IMR-90 (cell line): ENCODE measurements around the gene ZNF385B. TPM values are rescaled to one million over a fixed set of nuclear protein-coding genes. Genes with fewer than 3 reads are reported as not detected.

Experiments used
- ATAC-seq: fragments of 200-7000 bp; cut with Tn5 transposase; 2 replicates; pipeline ENCODE4 v1.9.1; 2020; ENCODE audit warnings: low read depth, mild to moderate bottlenecking, moderate library complexity
- BruUV-seq: library from RNA; stranded (reverse); fragments of 400-500 nt; replicated peaks from 2 replicates; lab custom pipeline; 2021; lab: Mats Ljungman, UMichigan
- CTCF ChIA-PET: fragments of 300-600 bp; formaldehyde crosslinking; extraction: SDS; loops from one replicate; lab custom pipeline; 2021; ENCODE audit warnings: antibody characterized with exemption; lab: Yijun Ruan, JAX
- POLR2A ChIA-PET: fragments of 300-600 bp; sonication (Branson Sonifier 250); formaldehyde crosslinking; loops from one replicate; lab custom pipeline; 2022; ENCODE audit warnings: antibody characterized with exemption; ENCODE audit not compliant: unreplicated experiment; lab: Charles Lee
- DNase-seq: peaks from one replicate; pipeline ENCODE4 v3.0.0; 2013
- H2AFZ ChIP-seq: replicated peaks from 2 replicates; pipeline ENCODE3; 2013; ENCODE audit warnings: low read length, mild to moderate bottlenecking; ENCODE audit not compliant: poor library complexity
- H2AK5ac ChIP-seq: 2 replicates; pipeline ENCODE4 v1.6.1; 2013; ENCODE audit warnings: low read depth, low read length, inconsistent platforms
- H2AK9ac ChIP-seq: replicated peaks from 2 replicates; pipeline ENCODE3; 2013; ENCODE audit warnings: mild to moderate bottlenecking, low read depth, low read length, moderate library complexity; ENCODE audit not compliant: poor library complexity
- H2BK120ac ChIP-seq: 2 replicates; pipeline ENCODE4 v1.6.1; 2013; ENCODE audit warnings: low read depth, low read length, inconsistent platforms
- H2BK15ac ChIP-seq: 3 replicates; pipeline ENCODE4 v1.6.1; 2013; ENCODE audit warnings: low read depth, low read length, inconsistent platforms
- H2BK20ac ChIP-seq: 2 replicates; pipeline ENCODE4 v1.6.1; 2013; ENCODE audit warnings: low read depth, mild to moderate bottlenecking, inconsistent platforms, low read length, moderate library complexity
- H2BK5ac ChIP-seq: 2 replicates; pipeline ENCODE4 v1.6.1; 2013; ENCODE audit warnings: mild to moderate bottlenecking, low read depth, low read length, inconsistent platforms; ENCODE audit not compliant: poor library complexity, severe bottlenecking
- H3K14ac ChIP-seq: replicated peaks from 2 replicates; pipeline ENCODE4 v1.6.1; 2013; ENCODE audit warnings: low read depth, low read length, inconsistent platforms
- H3K18ac ChIP-seq: 2 replicates; pipeline ENCODE4 v1.6.1; 2013; ENCODE audit warnings: low read depth, low read length, control low read depth
- H3K23ac ChIP-seq: 2 replicates; pipeline ENCODE4 v1.6.1; 2013; ENCODE audit warnings: low read depth, low read length, inconsistent platforms
- H3K27ac ChIP-seq: 2 replicates; pipeline ENCODE4 v1.5.1; 2013; ENCODE audit warnings: mild to moderate bottlenecking, control low read depth, low read length; ENCODE audit not compliant: insufficient read depth
- H3K27me3 ChIP-seq: 2 replicates; pipeline ENCODE4 v1.6.1; 2013; ENCODE audit warnings: low read length; ENCODE audit not compliant: control insufficient read depth, insufficient read depth
- H3K36me3 ChIP-seq: 2 replicates; pipeline ENCODE4 v1.6.1; 2013; ENCODE audit warnings: low read length, mixed read lengths; ENCODE audit not compliant: control insufficient read depth, insufficient read depth
- H3K4ac ChIP-seq: 2 replicates; pipeline ENCODE4 v1.6.1; 2013; ENCODE audit warnings: low read depth, low read length, inconsistent platforms
- H3K4me1 ChIP-seq: 2 replicates; pipeline ENCODE4 v1.6.1; 2013; ENCODE audit warnings: low read length, mixed read lengths; ENCODE audit not compliant: control insufficient read depth, insufficient read depth
- H3K4me2 ChIP-seq: 2 replicates; pipeline ENCODE4 v1.6.1; 2013; ENCODE audit warnings: low read depth, mild to moderate bottlenecking, control low read depth, low read length, moderate library complexity
- H3K4me3 ChIP-seq: 2 replicates; pipeline ENCODE4 v1.5.1; 2013; ENCODE audit warnings: low read depth, mild to moderate bottlenecking, control low read depth, low read length, moderate library complexity; ENCODE audit not compliant: insufficient read depth
- H3K56ac ChIP-seq: 2 replicates; pipeline ENCODE4 v1.6.1; 2013; ENCODE audit warnings: low read length, inconsistent platforms; ENCODE audit not compliant: insufficient read depth; ENCODE audit errors: extremely low read depth
- H3K79me1 ChIP-seq, 2 experiments: 2 replicates each; pipeline ENCODE4 v1.6.1; 2013; ENCODE audit warnings: low read length in 2 of 2, inconsistent platforms in 1 of 2, low read depth in 1 of 2
- H3K9ac ChIP-seq: 2 replicates; pipeline ENCODE4 v1.6.1; 2013; ENCODE audit warnings: low read depth, low read length, control low read depth
- H3K9me1 ChIP-seq: 2 replicates; pipeline ENCODE4 v1.6.1; 2013; ENCODE audit warnings: low read length, inconsistent platforms; ENCODE audit not compliant: insufficient read depth
- H3K9me3 ChIP-seq: 2 replicates; pipeline ENCODE4 v1.6.1; 2013; ENCODE audit warnings: low read length; ENCODE audit not compliant: control insufficient read depth, insufficient read depth
- H4K20me1 ChIP-seq: 2 replicates; pipeline ENCODE4 v1.6.1; 2013; ENCODE audit warnings: low read length, inconsistent platforms; ENCODE audit not compliant: insufficient read depth
- H4K5ac ChIP-seq: 2 replicates; pipeline ENCODE4 v1.6.1; 2013; ENCODE audit warnings: mild to moderate bottlenecking, low read depth, low read length, control low read depth
- H4K8ac ChIP-seq, 2 experiments: 2 replicates each; pipeline ENCODE4 v1.6.1; 2013; ENCODE audit warnings: low read depth in 2 of 2, low read length in 2 of 2, control low read depth in 1 of 2, inconsistent platforms in 1 of 2
- H4K91ac ChIP-seq: 2 replicates; pipeline ENCODE4 v1.6.1; 2013; ENCODE audit warnings: low read depth, low read length, inconsistent platforms; ENCODE audit not compliant: insufficient read depth
- BHLHE40 ChIP-seq: fragments of 150-350 bp; IDR thresholded peaks from 2 replicates; pipeline ENCODE4 v1.6.1; 2016; ENCODE audit warnings: mild to moderate bottlenecking, low read depth, low read length
- CEBPB ChIP-seq: IDR thresholded peaks from 2 replicates; pipeline ENCODE4 v1.6.1; 2012; ENCODE audit warnings: low read depth, low read length, improper control_type of control experiment
- FOS ChIP-seq: fragments of 150-350 bp; IDR thresholded peaks from 2 replicates; pipeline ENCODE4 v1.6.1; 2016; ENCODE audit warnings: low read depth, low read length
- MXI1 ChIP-seq: IDR thresholded peaks from 2 replicates; pipeline ENCODE4 v1.6.1; 2012; ENCODE audit warnings: low read depth, mild to moderate bottlenecking, low read length, moderate library complexity, borderline replicate concordance
- NFE2L2 ChIP-seq: fragments of 150-350 bp; IDR thresholded peaks from 2 replicates; pipeline ENCODE4 v1.6.1; 2016; ENCODE audit warnings: low read depth, mild to moderate bottlenecking, low read length
- RAD21 ChIP-seq: IDR thresholded peaks from 2 replicates; pipeline ENCODE4 v1.6.1; 2012; ENCODE audit warnings: low read length, improper control_type of control experiment
- WGBS, 2 experiments: methylation state at CpG; one replicate each; pipeline versions ENCODE4 v1.1.5 to v1.1.7; 2013; ENCODE audit warnings: missing lambda C conversion rate in 2 of 2; ENCODE audit not compliant: insufficient read length in 1 of 2; ENCODE audit errors: extremely low coverage in 2 of 2; 5-methylcytosine and 5-hydroxymethylcytosine counted together
- dilution Hi-C: fragments of 300-500 bp; cut with HindIII; formaldehyde crosslinking; loops from one replicate; pipeline ENCODE4 v1.14.3; 2018; ENCODE audit warnings: low sequenced_read_pairs; ENCODE audit not compliant: unreplicated experiment
- in situ Hi-C: fragments of 300-500 bp; cut with MboI; formaldehyde crosslinking; loops from 3 replicates; pipeline ENCODE4 v1.14.3; 2019; ENCODE audit warnings: low sequenced_read_pairs, inconsistent platforms, mixed read lengths
- intact Hi-C: fragments of 100-400 bp; cut with micrococcal nuclease; formaldehyde crosslinking; loops from 2 replicates; pipeline ENCODE4 v1.10.0; 2022
- polyA plus RNA-seq, 3 experiments: library from polyadenylated mRNA; depleted of rRNA; stranded (reverse); fragments of >200 nt; gene quantifications; 2 replicates each; pipeline ENCODE4 v1.2.3, GENCODE V29; 2012; ENCODE audit warnings: low replicate concordance in 1 of 3
- total RNA-seq: library from RNA; depleted of rRNA; stranded (reverse); fragments of >200 nt; gene quantifications from 2 replicates; pipeline ENCODE4 v1.2.3, GENCODE V29; 2012
- TF ChIP-seq, protein P1 (sequence below): fragments of 150-350 bp; IDR thresholded peaks from 2 replicates; pipeline ENCODE4 v1.6.1; 2017; ENCODE audit warnings: mild to moderate bottlenecking, antibody characterized with exemption, low read length, low read depth

Gene ZNF385B
- total and polyA plus RNA-seq, 2 of the 4 experiments (the other 2 are of a cell fraction) = not detected

DNA sequence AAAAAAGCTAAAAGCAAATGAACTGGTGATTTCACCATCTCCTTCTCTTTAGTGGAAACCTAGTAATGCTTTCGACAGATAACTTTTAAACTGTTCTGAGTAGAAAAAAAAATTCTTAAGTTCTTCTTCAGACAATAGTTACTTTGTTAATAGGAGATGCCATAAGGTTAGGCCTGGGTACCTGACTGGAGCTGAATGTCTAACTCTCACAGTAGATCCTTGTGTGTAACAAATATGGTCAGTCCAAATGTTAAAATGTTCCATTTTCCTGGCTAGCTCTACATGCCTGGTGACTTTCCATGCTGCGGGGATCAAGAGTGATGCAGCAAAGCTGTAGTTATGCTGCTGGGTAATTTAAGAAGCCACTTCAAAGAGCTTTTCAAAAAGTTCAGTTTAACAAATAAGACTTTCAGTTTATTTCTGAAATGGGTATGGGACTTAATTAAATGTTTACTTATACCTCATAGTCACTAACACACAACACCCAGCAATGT lies 332.8 kb downstream of the ZNF385B start:
- H3K18ac ChIP-seq = no peak overlapping the region
- no peak overlapping the region for H2BK15ac ChIP-seq
- ATAC-seq (no peak), DNase-seq (no peak)
- no peaks in the 10 kb centered on the region for H3K9me1 ChIP-seq
- CTCF ChIA-PET = no interaction called here
- TF ChIP-seq CEBPB = no peak
- TF ChIP-seq RAD21 = no peak
- no peak for TF ChIP-seq BHLHE40
- TF ChIP-seq NFE2L2 = no peak
- no peak for TF ChIP-seq FOS
- TF ChIP-seq, protein P1, sequence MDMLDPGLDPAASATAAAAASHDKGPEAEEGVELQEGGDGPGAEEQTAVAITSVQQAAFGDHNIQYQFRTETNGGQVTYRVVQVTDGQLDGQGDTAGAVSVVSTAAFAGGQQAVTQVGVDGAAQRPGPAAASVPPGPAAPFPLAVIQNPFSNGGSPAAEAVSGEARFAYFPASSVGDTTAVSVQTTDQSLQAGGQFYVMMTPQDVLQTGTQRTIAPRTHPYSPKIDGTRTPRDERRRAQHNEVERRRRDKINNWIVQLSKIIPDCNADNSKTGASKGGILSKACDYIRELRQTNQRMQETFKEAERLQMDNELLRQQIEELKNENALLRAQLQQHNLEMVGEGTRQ = no peak
- TF ChIP-seq MXI1 = no peak
- H4K20me1 ChIP-seq = no peaks in the 10 kb centered on the region
- no peak overlapping the region for H2BK5ac ChIP-seq
- no peak overlapping the region for H3K4me2 ChIP-seq
- no peak overlapping the region for H3K56ac ChIP-seq
- H3K9ac ChIP-seq = no peak overlapping the region
- H3K27me3 ChIP-seq = no peaks in the 10 kb centered on the region
- H3K4me3 ChIP-seq = no peak overlapping the region
- no peak overlapping the region for H2BK20ac ChIP-seq
- dilution Hi-C loops = no loop called here
- no peaks in the 10 kb centered on the region for H3K79me1 ChIP-seq
- BruUV-seq = no TSS peak
- POLR2A ChIA-PET = no interaction called here
- WGBS, 2 experiments = no CpG with 5 or more reads among the region's 2 CpGs
- no peak overlapping the region for H2AFZ ChIP-seq
- no peak overlapping the region for H3K4ac ChIP-seq
- no peaks in the 10 kb centered on the region for H3K4me1 ChIP-seq
- no peak overlapping the region for H4K8ac ChIP-seq
- no peak overlapping the region for H2BK120ac ChIP-seq
- intact Hi-C loops = no loop called here
- no peak overlapping the region for H2AK5ac ChIP-seq
- in situ Hi-C loops = no loop called here
- H4K91ac ChIP-seq = no peak overlapping the region
- no peaks in the 10 kb centered on the region for H3K36me3 ChIP-seq
- no peak overlapping the region for H2AK9ac ChIP-seq
- no peak overlapping the region for H3K27ac ChIP-seq
- no peaks in the 10 kb centered on the region for H3K9me3 ChIP-seq
- H4K5ac ChIP-seq = no peak overlapping the region
- no peak overlapping the region for H3K23ac ChIP-seq
- H3K14ac ChIP-seq = no peak overlapping the region
